Stimulated activated CD4-positive, alpha-beta T cell treated with anti-CD3 and anti-CD28 coated beads, Interleukin-4, amount 100 ng/mL, for 1 hour (primary cell): Measurements from ENCODE around the gene WDR27.
"Not testable (repeated sequence)": the region's sequence is repeated elsewhere in the genome, so short reads cannot be mapped to it uniquely, and the experiment has no call there.

ENCODE experiments used
- DNase-seq: peaks from one replicate; pipeline ENCODE4 v3.0.0-alpha.2; 2020

The WDR27 gene

GRCh38 chr6:169511785-169512184, 190.0 kb downstream of the WDR27 start:
- DNase-seq, result not testable (repeated sequence)

GRCh38 chr6:169510871-169511270, 191.0 kb downstream of the WDR27 start:
- DNase-seq, result no peak

- no peak for DNase-seq
These were observed 193.4 kb downstream of the WDR27 start for GRCh38 chr6:169508452-169508851.

GRCh38 chr6:169503422-169504152, 198.2 kb downstream of the WDR27 start:
- DNase-seq, result no peak

GRCh38 chr6:169502445-169502844, 199.4 kb downstream of the WDR27 start:
- DNase-seq, result no peak

GRCh38 chr6:169501777-169502313, 200.0 kb downstream of the WDR27 start:
- no peak for DNase-seq

- no peak for DNase-seq
These were observed 200.7 kb downstream of the WDR27 start for GRCh38 chr6:169501128-169501527.

GRCh38 chr6:169500688-169501087, 201.1 kb downstream of the WDR27 start:
- DNase-seq, result no peak

- no peak for DNase-seq
These were observed 202.0 kb downstream of the WDR27 start for GRCh38 chr6:169499848-169500247.

- no peak for DNase-seq
These were observed 202.8 kb downstream of the WDR27 start for GRCh38 chr6:169498916-169499513.

GRCh38 chr6:169495601-169496000, 206.2 kb downstream of the WDR27 start:
- DNase-seq, result no peak

- no peak for DNase-seq
These were observed 207.8 kb downstream of the WDR27 start for GRCh38 chr6:169494038-169494437.

GRCh38 chr6:169491482-169491881, 210.3 kb downstream of the WDR27 start:
- no peak for DNase-seq

- DNase-seq, result no peak
These were observed 211.0 kb downstream of the WDR27 start for GRCh38 chr6:169490830-169491229.

GRCh38 chr6:169490246-169490641, 211.6 kb downstream of the WDR27 start:
- no peak for DNase-seq

- DNase-seq, result no peak
These were observed 212.1 kb downstream of the WDR27 start for GRCh38 chr6:169489563-169490245.

GRCh38 chr6:169487579-169488436, 214.0 kb downstream of the WDR27 start:
- no peak for DNase-seq

- DNase-seq, result no peak
These were observed 221.9 kb downstream of the WDR27 start for GRCh38 chr6:169479783-169480495.

GRCh38 chr6:169474362-169474761, 227.5 kb downstream of the WDR27 start:
- no peak for DNase-seq

- no peak for DNase-seq
These were observed 228.2 kb downstream of the WDR27 start for GRCh38 chr6:169473663-169474062.

GRCh38 chr6:169472786-169473416, 228.9 kb downstream of the WDR27 start:
- no peak for DNase-seq

- no peak for DNase-seq
These were observed 231.0 kb downstream of the WDR27 start for GRCh38 chr6:169470790-169471189.
